GM19438 (cell line): ENCODE results near the gene PCP2.
"Not testable (repeated sequence)": the region's sequence is repeated elsewhere in the genome, so short reads cannot be mapped to it uniquely, and the experiment has no call there.

ENCODE experiments used
- ATAC-seq: cut with Tn5 transposase; IDR thresholded peaks from one replicate; pipeline ENCODE4 v1.9.1; 2021; ENCODE audit warnings: low read depth; ENCODE audit not compliant: unreplicated experiment

Gene PCP2

DNA sequence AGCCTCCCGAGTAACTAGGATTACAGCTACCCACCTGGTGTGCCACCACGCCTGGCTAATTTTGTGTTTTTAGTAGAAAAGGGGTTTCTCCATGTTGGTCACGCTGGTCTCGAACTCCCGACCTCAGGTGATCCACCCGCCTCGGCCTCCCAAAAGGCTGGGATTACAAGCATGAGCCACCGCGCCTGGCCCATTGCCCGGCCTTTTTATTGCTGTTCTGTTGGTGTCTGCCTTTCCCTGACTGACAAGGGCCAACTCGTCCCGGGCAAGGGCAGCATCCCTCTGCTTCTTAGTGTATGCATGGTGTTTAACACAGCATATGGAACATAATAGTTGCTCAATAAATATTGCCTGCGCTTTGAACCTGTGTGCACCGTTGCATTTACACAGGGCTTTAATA, 29.1 kb upstream of the PCP2 start:
- no peak for ATAC-seq

DNA sequence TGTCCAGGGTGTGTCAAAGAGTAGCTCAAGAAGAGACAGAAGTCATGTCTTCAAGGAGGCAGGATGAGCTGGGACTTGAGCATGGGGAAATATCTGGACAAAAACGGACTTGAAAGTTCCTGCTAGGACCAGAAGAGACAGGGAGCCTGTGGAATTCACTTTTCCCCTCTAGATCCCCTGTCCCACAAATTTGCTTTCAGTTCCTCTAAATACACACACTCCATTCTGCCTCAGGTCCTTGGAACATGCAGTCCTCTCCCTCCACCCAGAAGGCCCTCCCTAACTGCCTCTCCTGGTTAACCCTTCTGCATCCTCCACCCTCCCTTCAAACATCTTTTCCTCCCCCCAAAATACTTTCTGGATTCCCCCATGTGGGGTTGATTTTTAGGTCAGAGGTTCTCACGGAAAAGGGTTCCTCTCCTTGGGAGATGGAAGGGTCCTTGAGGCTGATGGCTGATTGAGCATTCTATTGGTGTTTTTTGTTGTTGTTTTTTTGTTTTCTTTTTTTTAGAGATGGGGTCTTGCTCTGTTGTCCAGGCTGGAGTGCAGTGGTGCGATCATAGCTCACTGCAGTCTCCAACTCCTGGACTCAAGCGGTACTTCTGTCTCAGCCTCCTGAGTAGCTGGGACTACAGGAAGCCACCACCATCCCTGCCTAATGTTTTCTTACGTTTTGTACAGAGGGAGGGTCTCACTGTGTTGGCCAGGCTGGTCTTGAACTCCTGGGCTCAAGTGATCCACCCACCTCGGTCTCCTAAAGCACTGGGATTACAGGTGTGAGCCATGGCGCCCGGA, 28.4 kb upstream of the PCP2 start:
- no peak for ATAC-seq

DNA sequence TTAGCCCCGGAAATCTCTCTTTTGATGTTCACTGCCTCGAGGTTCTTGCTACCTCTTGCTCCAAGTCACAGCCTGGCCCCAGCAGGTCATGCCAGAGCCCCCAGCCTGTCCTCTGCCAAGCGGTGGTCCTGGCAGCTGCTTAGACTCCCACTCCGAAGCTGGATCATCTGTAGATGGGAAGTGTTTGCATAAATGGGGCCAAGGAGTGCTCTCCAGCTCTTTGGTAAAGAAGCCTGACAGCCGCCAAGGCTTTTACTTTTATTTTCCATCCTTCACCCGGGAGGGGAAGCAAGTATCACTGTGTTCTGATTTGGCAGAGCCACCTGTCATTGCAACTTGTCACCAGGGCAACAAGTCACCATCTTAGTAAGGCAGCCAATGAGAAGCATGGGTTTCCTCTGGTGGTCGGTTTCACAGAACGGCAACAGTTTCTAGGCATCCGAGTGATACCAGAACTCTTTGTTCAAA, 24.7 kb upstream of the PCP2 start:
- ATAC-seq = no peak

DNA sequence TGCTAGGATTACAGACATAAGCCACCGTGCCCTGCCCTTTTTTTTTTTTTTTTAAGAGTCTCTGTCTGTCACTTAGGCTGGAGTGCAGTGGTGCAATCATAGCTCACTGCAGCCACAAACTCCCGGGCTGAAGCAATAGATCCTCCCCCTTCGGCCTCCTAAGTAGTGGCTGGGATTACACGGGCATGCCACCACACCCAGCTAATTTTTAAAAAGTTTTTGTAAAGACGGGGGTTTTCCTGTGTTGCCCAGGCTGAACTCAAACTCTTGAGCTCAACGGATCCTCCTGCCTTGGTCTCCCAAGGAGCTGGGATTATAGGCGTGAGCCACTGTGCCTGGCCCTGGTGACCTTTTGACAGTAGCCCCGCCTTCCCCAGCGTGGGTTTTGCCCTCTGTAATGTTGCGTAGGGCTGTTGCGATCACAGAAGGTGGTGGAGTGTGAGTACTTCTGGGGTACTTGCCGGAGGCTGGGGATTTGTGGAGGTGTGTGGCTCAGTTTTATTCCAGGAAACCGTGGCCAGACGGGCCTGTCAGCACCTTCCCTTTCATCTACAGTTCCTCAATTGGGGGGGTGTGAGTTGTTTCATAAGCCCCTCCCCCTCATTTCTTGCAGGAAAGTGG, 23.7 kb upstream of the PCP2 start:
- no peak for ATAC-seq

DNA sequence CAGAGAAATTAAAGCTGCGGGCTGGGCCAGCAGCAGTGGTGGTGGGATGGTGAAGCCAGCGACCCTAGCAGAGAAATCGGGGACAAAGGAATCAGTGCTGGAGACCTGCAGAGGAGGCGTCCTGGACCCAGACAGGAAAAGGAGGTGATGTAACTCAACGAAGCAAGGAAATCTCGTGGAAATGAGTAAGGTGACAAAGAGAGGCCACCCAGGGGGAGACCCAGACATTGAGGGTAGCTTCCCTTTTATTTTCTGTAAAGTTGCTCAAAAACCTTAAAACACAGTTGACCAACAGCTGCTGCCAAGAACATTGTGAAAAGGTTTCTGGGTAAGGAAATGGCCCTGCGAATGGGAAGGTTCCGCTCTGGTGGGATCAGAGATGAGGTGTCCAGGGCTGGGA, 22.1 kb upstream of the PCP2 start:
- ATAC-seq = no peak

DNA sequence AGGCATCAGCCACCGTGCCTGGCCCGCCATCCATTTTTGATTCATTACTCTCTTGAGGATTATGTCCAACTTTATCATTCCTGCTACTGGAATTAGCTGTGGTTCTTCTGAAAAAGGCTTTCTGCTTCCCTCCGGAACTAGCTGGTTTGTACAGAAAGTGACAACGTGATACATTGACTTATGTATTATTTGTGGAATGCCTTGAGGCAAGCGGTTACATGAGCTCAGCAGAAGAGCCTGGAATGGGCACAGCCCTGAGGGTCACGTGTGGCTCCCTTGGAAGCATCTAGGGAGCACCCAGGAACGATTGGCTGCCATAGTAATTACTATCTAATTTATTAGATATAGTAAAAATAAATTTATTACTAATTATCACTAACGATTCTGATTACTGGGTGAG, 20.9 kb upstream of the PCP2 start:
- no peak for ATAC-seq

DNA sequence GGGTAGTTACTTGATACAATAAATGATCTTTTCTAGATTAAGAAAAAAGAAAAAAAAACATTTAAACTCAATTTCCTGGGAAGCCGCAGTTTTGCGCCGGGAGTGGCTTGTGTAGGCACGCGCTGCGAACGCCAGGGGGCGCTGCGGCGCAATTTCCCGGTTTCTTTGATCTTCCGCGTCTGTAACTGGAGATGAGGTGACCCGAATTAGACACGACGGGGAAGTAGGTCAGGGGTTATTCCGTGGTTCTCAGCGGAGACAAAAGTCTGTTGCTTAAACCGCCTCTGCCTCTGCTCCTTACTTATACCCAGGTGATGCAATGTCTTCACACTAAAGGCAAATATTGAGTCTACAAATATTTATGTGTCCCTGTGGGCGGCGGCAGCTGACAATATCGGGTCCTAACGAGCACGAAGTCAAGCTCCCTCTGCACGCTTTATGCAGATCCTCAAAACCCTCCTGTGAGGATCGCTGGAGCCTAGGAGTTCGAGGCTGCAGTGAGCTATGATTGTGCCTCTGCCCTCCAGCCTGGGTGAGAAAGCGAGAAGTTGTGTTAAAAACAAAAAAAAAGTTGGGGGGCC, 18.6 kb upstream of the PCP2 start:
- ATAC-seq = no peak

DNA sequence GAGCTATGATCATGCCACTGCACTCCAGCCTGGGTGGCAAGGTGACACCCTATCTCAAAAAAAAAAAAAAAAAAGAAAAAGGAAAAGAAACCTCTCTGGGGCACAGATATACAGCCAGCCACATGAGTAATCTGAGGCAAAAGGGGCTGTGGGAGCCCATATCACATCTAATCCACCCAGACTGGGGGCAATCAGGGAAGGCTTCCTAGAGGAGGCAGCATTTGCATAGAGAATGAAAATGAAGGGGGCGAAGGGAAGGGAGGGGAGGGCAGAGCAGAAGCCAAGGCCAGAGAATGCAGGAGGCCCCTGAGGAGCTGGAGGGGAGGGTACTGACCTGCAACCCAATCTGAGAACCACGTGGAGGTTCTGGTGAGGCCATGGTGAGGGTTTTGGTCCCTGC, 16.6 kb upstream of the PCP2 start:
- no peak for ATAC-seq

DNA sequence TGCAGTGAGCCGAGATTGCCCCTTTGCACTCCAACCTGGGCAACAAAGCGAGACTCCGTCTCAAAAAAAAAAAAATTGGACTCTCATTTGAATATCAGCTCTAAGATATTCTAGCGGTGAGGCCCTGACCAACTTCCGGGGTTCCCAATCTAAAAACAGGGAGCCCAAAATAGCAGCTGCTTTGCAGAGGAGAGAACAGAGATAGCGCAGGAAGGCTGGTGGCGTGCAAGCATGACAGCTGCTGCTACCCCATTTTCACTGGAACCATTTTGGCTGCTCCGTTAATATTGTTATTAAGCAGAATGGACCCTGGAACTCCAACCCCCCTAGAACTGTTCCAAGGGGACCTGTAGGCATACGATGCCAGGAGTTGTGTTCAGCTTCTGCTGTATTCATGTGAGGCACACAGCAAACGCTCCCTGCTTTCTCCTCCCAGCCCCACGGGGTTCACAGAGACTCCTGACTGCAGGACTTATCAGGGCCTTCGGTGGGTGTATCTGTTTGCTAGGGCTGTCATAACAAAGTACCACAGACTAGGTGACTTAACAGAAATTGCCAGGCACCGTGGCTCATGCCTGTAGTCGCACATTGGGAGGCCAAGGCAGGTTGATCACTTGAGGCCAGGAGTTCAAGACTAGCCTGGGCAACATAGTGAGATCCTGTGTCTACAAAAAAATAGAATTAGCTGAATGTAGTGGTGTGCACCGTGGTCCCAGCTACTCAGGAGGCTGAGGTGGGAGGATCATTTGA, 14.9 kb upstream of the PCP2 start:
- no peak for ATAC-seq

DNA sequence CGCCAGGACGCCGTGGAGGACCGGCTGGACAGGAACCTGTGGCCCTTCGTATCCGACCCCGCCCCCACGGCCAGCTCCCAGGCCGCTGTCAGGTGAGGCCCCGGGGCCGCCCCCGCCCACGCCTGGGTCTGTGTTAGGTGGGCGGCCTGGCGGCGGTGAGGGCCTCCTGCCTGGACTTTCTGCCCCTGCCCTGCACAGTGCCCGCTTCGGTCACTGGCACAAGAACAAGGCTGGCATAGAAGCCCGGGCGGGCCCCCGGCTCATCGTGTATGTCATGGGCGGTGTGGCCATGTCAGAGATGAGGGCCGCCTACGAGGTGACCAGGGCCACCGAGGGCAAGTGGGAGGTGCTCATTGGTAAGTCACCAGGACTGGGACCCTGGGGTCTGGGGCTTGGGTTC, 13.6 kb upstream of the PCP2 start:
- no peak for ATAC-seq

DNA sequence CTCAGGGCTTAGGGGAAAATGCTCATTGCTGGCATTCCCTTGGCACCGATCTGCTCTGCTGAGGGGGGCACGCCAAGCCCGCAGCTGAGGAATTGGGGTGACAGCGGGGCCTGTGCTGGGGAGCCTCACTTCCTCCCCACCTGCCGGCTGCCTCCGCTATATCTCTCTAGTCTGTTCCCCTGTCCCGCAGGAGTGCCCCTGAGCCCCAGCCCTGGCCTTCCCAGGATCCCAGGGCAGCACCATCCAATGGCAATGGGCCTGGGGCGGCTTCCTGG, 12.8 kb upstream of the PCP2 start:
- no peak for ATAC-seq

DNA sequence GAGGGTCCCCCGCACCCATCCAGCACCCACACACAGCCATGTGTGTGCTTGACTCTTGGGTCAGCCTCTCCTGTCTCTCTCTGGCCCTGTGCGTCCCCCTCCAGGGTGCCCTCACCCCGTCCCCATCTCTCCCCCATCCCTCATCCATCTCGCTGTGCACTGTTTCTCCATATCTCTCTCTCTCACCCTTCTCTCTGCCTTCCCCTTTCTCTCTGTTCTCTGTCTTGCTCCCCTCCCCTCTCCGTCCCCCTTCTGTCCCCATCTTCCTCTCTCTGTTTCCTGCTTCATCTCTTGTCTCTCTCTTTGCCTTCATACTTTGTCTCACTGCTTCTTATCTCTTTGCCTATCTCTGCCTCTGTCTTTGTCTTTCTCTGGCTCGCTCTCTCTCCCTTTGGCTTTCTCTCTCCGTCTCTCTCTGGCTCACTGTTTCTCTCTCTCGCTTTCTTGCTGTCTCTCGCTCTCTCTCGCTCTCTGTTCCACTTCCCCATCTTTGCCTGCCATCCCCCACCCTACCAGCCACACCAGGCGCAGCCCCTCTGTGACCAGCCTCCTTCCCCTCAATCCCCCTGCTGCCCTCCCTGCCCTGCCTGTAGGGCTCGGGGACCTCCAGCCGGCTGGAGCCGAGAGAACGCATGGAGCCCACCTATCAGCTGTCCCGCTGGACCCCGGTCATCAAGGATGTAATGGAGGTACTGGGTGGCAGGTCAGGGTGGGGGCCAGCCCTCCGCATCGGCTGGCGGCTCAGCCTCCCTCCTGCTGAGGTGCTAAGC, 12.3 kb upstream of the PCP2 start:
- ATAC-seq = no peak

DNA sequence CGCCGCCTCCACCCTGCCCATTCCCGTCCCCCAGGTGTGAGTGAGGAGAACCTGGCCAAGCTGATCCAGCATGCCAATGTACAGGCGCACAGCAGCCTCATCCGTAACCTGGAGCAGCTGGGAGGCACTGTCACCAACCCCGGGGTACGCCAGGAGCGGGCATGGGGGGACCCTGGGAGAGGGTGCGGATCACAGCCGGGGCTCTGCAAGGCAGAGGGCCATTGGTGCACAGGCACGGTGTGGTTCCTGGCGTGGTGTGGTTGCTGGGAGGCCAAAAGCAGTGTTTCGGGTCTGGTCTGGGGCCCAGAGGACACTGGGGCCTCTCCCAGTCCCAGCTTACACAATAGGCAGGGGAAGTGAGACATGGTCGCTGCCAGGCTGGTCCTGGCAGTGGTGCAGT, 11.6 kb upstream of the PCP2 start:
- ATAC-seq = no peak

DNA sequence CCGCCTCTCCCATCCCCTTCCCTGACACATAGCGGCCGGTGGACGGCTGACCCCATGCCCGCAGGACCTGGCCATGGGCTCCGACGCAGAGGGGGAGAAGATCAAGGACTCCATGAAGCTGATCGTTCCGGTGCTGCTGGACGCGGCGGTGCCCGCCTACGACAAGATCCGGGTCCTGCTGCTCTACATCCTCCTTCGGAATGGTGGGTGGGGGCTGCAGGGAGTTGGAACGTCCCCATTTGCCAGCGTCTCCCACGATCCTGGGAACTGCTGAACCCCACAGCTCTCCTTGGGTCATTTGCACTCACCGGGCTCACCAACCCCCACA, 11.0 kb upstream of the PCP2 start:
- no peak for ATAC-seq

DNA sequence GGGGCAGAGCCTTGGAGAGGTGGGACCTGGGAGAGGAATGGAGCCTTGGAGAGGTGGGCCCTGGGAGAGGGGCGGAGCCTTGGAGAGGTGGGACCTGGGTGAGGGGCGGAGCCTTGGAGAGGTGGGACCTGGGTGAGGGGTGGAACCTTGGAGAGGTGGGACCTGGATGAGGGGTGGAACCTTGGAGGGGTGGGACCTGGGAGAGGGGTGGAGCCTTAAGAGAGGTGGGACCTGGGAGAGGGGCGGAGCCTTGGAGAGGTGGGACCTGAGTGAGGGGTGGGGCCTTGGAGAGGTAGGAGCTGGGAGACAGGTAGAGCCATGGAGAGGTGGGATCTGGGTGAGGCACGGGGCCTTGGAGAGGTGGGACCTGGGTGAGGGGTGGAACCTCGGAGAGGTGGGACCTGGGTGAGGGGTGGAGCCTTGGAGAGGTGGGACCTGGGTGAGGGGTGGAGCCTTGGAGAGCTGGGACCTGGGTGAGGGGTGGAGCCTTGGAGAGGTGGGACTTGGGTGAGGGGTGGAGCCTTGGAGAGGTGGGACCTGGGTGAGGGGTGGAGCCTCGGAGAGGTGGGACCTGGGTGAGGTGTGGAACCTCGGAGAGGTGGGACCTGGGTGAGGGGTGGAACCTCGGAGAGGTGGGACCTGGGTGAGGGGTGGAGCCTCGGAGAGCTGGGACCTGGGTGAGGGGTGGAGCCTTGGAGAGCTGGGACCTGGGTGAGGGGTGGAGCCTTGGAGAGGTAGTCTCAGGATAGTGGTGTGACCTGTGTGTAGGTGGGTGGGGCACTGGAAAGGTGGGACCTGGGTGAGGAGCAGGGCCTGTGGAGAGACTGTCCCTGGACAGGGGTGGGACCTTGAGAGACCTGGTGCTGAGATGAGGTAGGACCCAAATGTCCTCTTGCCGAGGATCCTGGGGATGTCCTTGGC, 10.4 kb upstream of the PCP2 start:
- not testable (repeated sequence) for ATAC-seq

DNA sequence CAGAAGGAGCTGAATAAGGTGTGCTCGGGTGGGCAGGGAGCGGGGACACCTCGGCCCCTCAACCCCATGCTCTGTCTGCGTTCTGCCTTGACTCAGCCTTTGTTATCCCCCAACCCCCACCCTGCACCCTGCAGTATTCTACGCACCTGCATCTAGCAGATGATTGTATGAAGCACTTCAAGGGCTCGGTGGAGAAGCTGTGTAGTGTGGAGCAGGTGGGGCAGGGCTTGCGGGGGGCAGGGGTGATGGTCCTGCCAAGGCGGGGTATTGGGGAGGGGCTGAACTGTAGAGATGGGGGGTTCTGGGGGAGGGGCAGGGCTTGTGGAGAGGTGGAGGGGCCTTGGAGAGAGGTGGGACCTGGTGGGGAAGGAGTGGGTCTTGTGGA, 9.5 kb upstream of the PCP2 start:
- no peak for ATAC-seq

DNA sequence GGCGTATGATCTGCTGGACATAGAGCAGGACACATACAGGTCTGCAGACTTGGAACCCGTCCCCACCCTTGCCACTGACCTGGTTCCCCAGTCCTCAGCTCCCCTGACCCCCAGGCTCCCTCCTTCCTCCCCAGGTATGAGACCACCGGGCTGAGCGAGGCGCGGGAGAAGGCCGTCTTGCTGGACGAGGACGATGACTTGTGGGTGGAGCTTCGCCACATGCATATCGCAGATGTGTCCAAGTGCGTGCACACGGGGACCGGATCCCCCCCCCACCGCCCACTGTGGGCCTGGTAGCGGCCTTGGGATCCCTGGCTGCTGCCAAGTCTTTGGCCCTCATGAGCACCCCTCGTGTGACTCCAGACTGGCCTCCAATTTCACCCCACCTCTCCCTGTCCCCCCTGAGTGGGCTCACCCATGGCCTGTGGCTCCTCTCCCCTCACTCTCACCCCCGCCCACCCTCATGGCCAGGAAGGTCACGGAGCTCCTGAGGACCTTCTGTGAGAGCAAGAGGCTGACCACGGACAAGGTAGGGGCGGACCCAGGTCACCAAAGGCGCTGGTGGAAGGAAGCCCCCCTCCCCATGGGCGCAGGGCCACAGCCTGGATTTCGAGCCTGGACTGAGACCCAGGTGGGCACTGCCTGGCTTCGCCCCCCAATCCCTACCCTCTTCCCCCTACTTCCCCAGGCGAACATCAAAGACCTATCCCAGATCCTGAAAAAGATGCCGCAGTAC, 8.9 kb upstream of the PCP2 start:
- ATAC-seq = no peak

DNA sequence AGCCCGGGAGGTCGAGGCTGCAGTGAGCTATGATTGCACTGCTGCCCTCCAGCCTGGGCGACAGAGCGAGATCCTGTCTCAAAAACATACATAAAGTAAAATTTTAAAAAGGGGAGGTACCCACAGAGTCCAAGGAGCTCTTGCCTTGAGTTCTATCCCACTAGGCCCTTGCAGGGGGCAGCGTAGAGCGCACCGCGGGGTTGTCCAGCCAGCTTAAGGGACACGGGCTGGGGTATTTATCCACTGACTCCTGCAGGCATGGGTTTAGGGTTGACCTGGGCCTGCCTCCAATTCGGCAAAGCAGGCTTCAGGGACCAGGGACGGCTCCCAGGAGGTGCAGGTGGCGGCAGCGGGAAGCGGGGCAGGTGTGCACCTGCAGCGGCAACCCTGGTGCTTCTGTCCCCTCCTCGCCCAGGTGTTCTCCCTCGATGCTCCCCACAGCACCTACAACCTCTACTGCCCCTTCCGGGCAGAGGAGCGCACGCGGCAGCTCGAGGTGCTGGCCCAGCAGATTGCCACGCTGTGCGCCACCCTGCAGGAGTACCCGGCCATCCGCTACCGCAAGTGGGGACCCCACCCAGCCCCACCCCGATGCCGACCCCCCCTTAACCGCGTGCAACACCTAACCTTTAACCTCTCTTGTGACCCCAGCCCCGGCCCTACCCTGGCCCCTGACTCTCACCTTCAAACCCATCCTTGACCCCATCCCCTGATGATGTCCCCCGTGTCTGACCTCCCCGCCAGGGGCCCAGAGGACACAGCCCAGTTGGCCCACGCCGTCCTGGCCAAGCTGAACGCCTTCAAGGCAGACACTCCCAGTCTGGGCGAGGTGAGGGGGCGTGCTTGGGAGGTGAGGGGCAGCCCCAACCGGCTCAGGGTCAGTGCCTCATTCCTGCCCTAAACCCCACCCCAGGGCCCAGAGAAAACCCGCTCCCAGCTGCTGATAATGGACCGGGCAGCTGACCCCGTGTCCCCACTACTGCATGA, 8.1 kb upstream of the PCP2 start:
- ATAC-seq = no peak
